Endothelial cell of umbilical vein (primary cell): ENCODE data around the gene PTPRT. TPM values are rescaled to one million over a fixed set of nuclear protein-coding genes. Genes with fewer than 3 reads are reported as not detected.

ENCODE experiments used
- BruUV-seq: library from RNA; stranded (reverse); fragments of 400-500 nt; replicated peaks from 2 replicates; lab custom pipeline; 2021; lab: Mats Ljungman, UMichigan
- CTCF ChIA-PET: fragments of 300-600, 350-600 bp; sonication (Branson Sonifier 250); formaldehyde crosslinking; loops from one replicate; lab custom pipeline; 2021; ENCODE audit warnings: antibody characterized with exemption, inconsistent platforms; lab: Charles Lee
- POLR2A ChIA-PET: fragments of 300-600, 350-600 bp; sonication (Branson Sonifier 250); formaldehyde crosslinking; loops from one replicate; lab custom pipeline; 2021; ENCODE audit warnings: antibody characterized with exemption, inconsistent platforms; lab: Charles Lee
- DNase-seq: peaks from one replicate; pipeline ENCODE4 v3.0.0-alpha.2; 2011; ENCODE audit warnings: low read depth, low spot score
- FAIRE-seq: peaks from 2 replicates; lab custom pipeline; 2011; peaks lifted over from hg19 to GRCh38; lab: Jason Lieb, UNC
- H2AFZ ChIP-seq: 2 replicates; pipeline ENCODE4 v1.6.0; 2012; ENCODE audit warnings: low read depth, low read length, control low read depth, inconsistent platforms
- H3K27ac ChIP-seq: 2 replicates; pipeline ENCODE4 v1.5.1; 2011; ENCODE audit warnings: low read depth, mild to moderate bottlenecking, control low read depth, low read length, moderate library complexity; ENCODE audit not compliant: insufficient read depth
- H3K27me3 ChIP-seq, 2 experiments: 2 replicates each; pipeline versions ENCODE4 v1.6.0 to v1.6.1; 2011; ENCODE audit warnings: low read length in 2 of 2, mixed read lengths in 1 of 2; ENCODE audit not compliant: control insufficient read depth in 2 of 2, insufficient read depth in 2 of 2
- H3K36me3 ChIP-seq, 2 experiments: 2 replicates in 1 of 2; 3 replicates in 1 of 2; pipeline ENCODE4 v1.5.1; 2011; ENCODE audit warnings: low read length in 2 of 2, mild to moderate bottlenecking in 1 of 2, moderate library complexity in 1 of 2; ENCODE audit not compliant: control insufficient read depth in 2 of 2, insufficient read depth in 2 of 2; ENCODE audit errors: extremely low read depth in 1 of 2
- H3K4me1 ChIP-seq: 3 replicates; pipeline ENCODE4 v1.5.1; 2011; ENCODE audit warnings: mild to moderate bottlenecking, low read length; ENCODE audit not compliant: control insufficient read depth, insufficient read depth; ENCODE audit errors: extremely low read depth
- H3K4me2 ChIP-seq: 2 replicates; pipeline ENCODE4 v1.6.1; 2011; ENCODE audit warnings: low read length, control low read depth, mixed read lengths; ENCODE audit not compliant: insufficient read depth
- H3K4me3 ChIP-seq, 3 experiments: fragments of 200-600 bp in 1 of 3; sonication (generic), shearing (Covaris generic) in 1 of 3; replicated peaks in 1 of 3; 2 replicates each; pipeline ENCODE4 v1.5.1; 2011 to 2016; ENCODE audit warnings: control low read depth in 3 of 3, low read length in 3 of 3, mild to moderate bottlenecking in 2 of 3, inconsistent platforms in 1 of 3, low read depth in 1 of 3, moderate library complexity in 1 of 3; ENCODE audit not compliant: insufficient read depth in 1 of 3
- H3K79me2 ChIP-seq: 2 replicates; pipeline ENCODE4 v1.6.0; 2012; ENCODE audit warnings: low read length, inconsistent platforms; ENCODE audit not compliant: control insufficient read depth, insufficient read depth
- H3K9ac ChIP-seq: replicated peaks from 2 replicates; pipeline ENCODE3; 2011; ENCODE audit warnings: low read length, control low read depth; ENCODE audit not compliant: insufficient read depth; ENCODE audit errors: extremely low read depth
- H3K9me1 ChIP-seq: replicated peaks from 3 replicates; pipeline ENCODE4 v1.6.0; 2011; ENCODE audit warnings: mild to moderate bottlenecking, low read length; ENCODE audit not compliant: control insufficient read depth, insufficient read depth; ENCODE audit errors: extremely low read depth
- H3K9me3 ChIP-seq: replicated peaks from 2 replicates; pipeline ENCODE4 v1.5.1; 2012; ENCODE audit warnings: low read length, inconsistent platforms; ENCODE audit not compliant: control insufficient read depth, insufficient read depth
- H4K20me1 ChIP-seq: replicated peaks from 2 replicates; pipeline ENCODE3; 2011; ENCODE audit warnings: mild to moderate bottlenecking, low read length; ENCODE audit not compliant: control insufficient read depth, insufficient read depth; ENCODE audit errors: extremely low read depth
- EZH2 ChIP-seq: IDR thresholded peaks from 2 replicates; pipeline ENCODE4 v1.6.1; 2012; ENCODE audit warnings: borderline replicate concordance, low read depth, mild to moderate bottlenecking, moderate library complexity, low read length, inconsistent platforms; ENCODE audit not compliant: severe bottlenecking
- FOS ChIP-seq: IDR thresholded peaks from 2 replicates; pipeline ENCODE4 v1.6.1; 2011; ENCODE audit warnings: mild to moderate bottlenecking, low read length, moderate library complexity, borderline replicate concordance; ENCODE audit not compliant: insufficient read depth
- GATA2 ChIP-seq: IDR thresholded peaks from 2 replicates; pipeline ENCODE4 v1.7.0; 2011; ENCODE audit warnings: low read depth, mild to moderate bottlenecking, moderate library complexity, mixed read lengths, low read length; ENCODE audit not compliant: insufficient read length, insufficient read depth
- JUN ChIP-seq: IDR thresholded peaks from 2 replicates; pipeline ENCODE4 v1.6.1; 2011; ENCODE audit warnings: borderline replicate concordance, low read depth; ENCODE audit not compliant: insufficient read length, insufficient read depth
- MYC ChIP-seq: IDR thresholded peaks from one replicate; pipeline ENCODE4 v1.6.1; 2011; ENCODE audit warnings: mild to moderate bottlenecking, low read depth, low read length
- POLR2A ChIP-seq: IDR thresholded peaks from 2 replicates; pipeline ENCODE4 v1.6.1; 2012; ENCODE audit warnings: low read depth, mild to moderate bottlenecking, control low read depth, low read length
- POLR2AphosphoS5 ChIP-seq: IDR thresholded peaks from 2 replicates; pipeline ENCODE4 v1.6.1; 2012; ENCODE audit warnings: low read depth, mild to moderate bottlenecking, control low read depth, low read length, moderate library complexity; ENCODE audit not compliant: insufficient read depth
- dilution Hi-C: fragments of 300-500 bp; cut with MboI; formaldehyde crosslinking; loops from one replicate; pipeline ENCODE4 v1.15.0; 2019; ENCODE audit warnings: low sequenced_read_pairs; ENCODE audit not compliant: extremely low pct_ligation_motif_present
- intact Hi-C: fragments of 100-400 bp; cut with micrococcal nuclease; formaldehyde crosslinking; loops from one replicate; pipeline ENCODE4 v1.10.0; 2022
- polyA plus RNA-seq, 4 experiments: library from polyadenylated mRNA; depleted of rRNA in 3 of 4; stranded (reverse) in 3 of 4; unstranded in 1 of 4; fragments of >200 nt; gene quantifications; 2 replicates each; pipeline versions ENCODE4 v1.2.1 to v1.2.3, GENCODE V29; 2011 to 2012; ENCODE audit warnings: missing spikeins in 1 of 4
- total RNA-seq: library from RNA; stranded (reverse); gene quantifications from 2 replicates; pipeline ENCODE4 v1.2.3, GENCODE V29; 2021
- TF ChIP-seq, protein P1 (sequence below), 2 donors: IDR thresholded peaks; 1 replicate in 1 of 2; 2 replicates in 1 of 2; pipeline ENCODE4 v1.5.1; 2011; ENCODE audit warnings: low read length in 2 of 2, mild to moderate bottlenecking in 2 of 2, moderate library complexity in 2 of 2, control low read depth in 1 of 2, inconsistent platforms in 1 of 2, low read depth in 1 of 2; ENCODE audit not compliant: insufficient read depth in 1 of 2; ENCODE audit errors: extremely low read depth in 1 of 2
- TF ChIP-seq, protein P2 (sequence below): IDR thresholded peaks from 2 replicates; pipeline ENCODE4 v1.6.1; 2011; ENCODE audit not compliant: insufficient read depth, insufficient read length

PTPRT gene
- total and polyA plus RNA-seq, 2 donors (not counting 3 experiments of a cell fraction or from before 2014, with no cell fraction given): not detected

DNA sequence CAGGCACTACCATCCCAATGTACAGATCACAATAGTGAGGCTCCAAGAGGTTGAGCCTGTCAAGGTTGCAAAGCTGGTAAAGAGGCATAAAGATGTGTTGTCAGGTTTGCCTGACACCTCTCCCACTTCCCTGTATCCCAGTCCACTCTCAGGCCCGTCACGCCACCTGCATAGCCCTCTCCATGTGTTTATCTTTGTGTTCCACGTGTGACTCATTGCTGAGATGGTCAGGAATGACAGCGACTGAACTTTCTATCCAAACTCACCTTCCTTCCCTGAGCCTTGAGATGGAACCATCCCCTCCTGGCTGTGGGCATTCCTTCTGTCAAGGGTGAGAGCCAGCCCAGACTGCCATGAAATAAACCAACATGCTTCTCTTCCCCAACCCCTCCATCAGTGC, 578.3 kb downstream of the PTPRT start:
- TF ChIP-seq POLR2A (no peak), FOS (no peak), GATA2 (no peak), JUN (no peak), POLR2AphosphoS5 (no peak), MYC (no peak), EZH2 (no peak)
- TF ChIP-seq, protein P1, sequence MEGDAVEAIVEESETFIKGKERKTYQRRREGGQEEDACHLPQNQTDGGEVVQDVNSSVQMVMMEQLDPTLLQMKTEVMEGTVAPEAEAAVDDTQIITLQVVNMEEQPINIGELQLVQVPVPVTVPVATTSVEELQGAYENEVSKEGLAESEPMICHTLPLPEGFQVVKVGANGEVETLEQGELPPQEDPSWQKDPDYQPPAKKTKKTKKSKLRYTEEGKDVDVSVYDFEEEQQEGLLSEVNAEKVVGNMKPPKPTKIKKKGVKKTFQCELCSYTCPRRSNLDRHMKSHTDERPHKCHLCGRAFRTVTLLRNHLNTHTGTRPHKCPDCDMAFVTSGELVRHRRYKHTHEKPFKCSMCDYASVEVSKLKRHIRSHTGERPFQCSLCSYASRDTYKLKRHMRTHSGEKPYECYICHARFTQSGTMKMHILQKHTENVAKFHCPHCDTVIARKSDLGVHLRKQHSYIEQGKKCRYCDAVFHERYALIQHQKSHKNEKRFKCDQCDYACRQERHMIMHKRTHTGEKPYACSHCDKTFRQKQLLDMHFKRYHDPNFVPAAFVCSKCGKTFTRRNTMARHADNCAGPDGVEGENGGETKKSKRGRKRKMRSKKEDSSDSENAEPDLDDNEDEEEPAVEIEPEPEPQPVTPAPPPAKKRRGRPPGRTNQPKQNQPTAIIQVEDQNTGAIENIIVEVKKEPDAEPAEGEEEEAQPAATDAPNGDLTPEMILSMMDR (IDR thresholded peaks at IDR 0.05; ENCODE audit: extremely low read depth in 1 of 2, insufficient read depth in 1 of 2, low read depth in 1 of 2, low read length in 2 of 2): no peak
- TF ChIP-seq, protein P2, sequence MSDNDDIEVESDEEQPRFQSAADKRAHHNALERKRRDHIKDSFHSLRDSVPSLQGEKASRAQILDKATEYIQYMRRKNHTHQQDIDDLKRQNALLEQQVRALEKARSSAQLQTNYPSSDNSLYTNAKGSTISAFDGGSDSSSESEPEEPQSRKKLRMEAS: no peak
- Histone ChIP-seq H3K9me1 (no peaks in the 10 kb centered on the region), H3K4me1 (no peaks in the 10 kb centered on the region), H3K9me3 (peaks cover 2% of the 10 kb centered on the region), H3K4me2 (no peak overlapping the region), H3K27me3 (no peaks in the 10 kb centered on the region), H3K79me2 (no peaks in the 10 kb centered on the region), H3K27ac (no peak overlapping the region), H3K4me3 (no peak overlapping the region), H4K20me1 (no peaks in the 10 kb centered on the region), H3K36me3 (no peaks in the 10 kb centered on the region), H2AFZ (no peak overlapping the region), H3K9ac (no peak overlapping the region)
- FAIRE-seq (no peak), DNase-seq (no peak)
- dilution Hi-C loops: no loop called here
- ChIA-PET POLR2A (no interaction called here), CTCF (no interaction called here)
- BruUV-seq: no TSS peak
- intact Hi-C loops: no loop called here
